ENCODE measurements around the gene WNT4.

GRCh38 chr1:22158654-22159053 is 15.8 kb upstream of the WNT4 start:
- TF ChIP-seq POLR2A (IDR thresholded peaks at IDR 0.05) (no peak), POLR2AphosphoS5 (IDR thresholded peaks at IDR 0.05) (no peak)
- TF ChIP-seq, protein P1, sequence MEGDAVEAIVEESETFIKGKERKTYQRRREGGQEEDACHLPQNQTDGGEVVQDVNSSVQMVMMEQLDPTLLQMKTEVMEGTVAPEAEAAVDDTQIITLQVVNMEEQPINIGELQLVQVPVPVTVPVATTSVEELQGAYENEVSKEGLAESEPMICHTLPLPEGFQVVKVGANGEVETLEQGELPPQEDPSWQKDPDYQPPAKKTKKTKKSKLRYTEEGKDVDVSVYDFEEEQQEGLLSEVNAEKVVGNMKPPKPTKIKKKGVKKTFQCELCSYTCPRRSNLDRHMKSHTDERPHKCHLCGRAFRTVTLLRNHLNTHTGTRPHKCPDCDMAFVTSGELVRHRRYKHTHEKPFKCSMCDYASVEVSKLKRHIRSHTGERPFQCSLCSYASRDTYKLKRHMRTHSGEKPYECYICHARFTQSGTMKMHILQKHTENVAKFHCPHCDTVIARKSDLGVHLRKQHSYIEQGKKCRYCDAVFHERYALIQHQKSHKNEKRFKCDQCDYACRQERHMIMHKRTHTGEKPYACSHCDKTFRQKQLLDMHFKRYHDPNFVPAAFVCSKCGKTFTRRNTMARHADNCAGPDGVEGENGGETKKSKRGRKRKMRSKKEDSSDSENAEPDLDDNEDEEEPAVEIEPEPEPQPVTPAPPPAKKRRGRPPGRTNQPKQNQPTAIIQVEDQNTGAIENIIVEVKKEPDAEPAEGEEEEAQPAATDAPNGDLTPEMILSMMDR (IDR thresholded peaks at IDR 0.05): no peak
